Activated CD8-positive, alpha-beta memory T cell treated with anti-CD3 and anti-CD28 coated beads for 36 hours (primary cell): ENCODE data around the gene ALKBH5. TPM values are rescaled to one million over a fixed set of nuclear protein-coding genes. Genes with fewer than 3 reads are reported as not detected.

ENCODE experiments used
- CTCF ChIA-PET: fragments of 350-600 bp; sonication (Branson Sonifier 250); formaldehyde crosslinking; loops from one replicate; lab custom pipeline; 2021; ENCODE audit warnings: antibody characterized with exemption; lab: Charles Lee
- POLR2A ChIA-PET: fragments of 350-600 bp; sonication (Branson Sonifier 250); formaldehyde crosslinking; loops from one replicate; lab custom pipeline; 2021; ENCODE audit warnings: antibody characterized with exemption; lab: Charles Lee
- total RNA-seq, 2 experiments: library from RNA; stranded (reverse); gene quantifications; one replicate each; pipeline ENCODE4 v1.2.3, GENCODE V29; 2021

Gene ALKBH5
- 100 to 1,000 TPM; 173 TPM for total RNA-seq

DNA sequence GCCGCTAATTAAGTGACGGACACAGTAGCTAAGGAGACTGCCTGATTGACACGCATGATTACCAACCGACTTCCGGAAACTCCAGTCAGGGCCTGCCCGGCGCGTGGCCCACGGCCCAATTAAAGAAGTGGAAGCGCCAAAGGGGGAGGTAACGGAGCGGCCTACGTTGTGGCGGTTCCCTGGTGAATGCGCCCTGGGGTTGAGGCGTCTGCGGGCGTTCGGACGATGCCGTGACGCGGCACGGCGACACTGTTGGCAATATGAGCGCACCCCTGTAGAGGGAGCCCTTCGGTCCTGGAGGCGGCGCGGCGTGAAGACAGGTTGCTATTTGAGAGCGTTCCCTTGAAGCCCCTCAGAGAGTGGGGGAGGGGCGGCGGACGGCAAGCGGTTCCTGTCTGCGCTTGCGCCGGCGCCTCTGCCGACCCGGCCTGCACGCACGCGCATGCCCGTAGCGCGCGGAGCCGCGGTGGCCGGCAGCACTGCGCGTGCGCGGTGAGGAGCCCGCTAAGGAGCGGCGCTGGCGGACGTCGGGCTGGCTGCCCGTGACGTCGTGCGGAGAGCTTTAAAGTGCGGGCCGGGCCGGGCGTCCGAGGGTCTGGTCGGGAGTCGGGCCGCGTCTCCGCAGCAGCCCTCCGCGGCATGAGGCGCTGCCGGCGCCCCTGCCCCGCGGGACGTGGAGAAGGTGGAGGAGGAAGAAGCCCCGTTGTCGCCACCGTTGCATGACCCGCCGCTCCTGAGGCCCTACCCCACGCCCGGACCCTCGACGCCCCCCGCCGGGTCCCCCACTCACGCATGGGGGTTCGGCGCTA, at the start of gene ALKBH5:
Gene ALKBH5 (plus strand): TSS at position 495 of the 809 bp plus-strand sequence. CDS start 416 bp downstream, outside the sequence.
- ChIA-PET CTCF (interaction anchor here (0.7 to 1.6 kb wide), 7 partner anchors 9 to 145 kb away, joined by 3 to 7 read pairs (median 4); no protein-coding TSS in a partner anchor), POLR2A (interaction anchor here (1.0 to 2.3 kb wide), 6 partner anchors 21 to 132 kb away, joined by 3 to 11 read pairs (median 4); partner anchors contain the start of genes SMCR8 and TOP3A)

DNA sequence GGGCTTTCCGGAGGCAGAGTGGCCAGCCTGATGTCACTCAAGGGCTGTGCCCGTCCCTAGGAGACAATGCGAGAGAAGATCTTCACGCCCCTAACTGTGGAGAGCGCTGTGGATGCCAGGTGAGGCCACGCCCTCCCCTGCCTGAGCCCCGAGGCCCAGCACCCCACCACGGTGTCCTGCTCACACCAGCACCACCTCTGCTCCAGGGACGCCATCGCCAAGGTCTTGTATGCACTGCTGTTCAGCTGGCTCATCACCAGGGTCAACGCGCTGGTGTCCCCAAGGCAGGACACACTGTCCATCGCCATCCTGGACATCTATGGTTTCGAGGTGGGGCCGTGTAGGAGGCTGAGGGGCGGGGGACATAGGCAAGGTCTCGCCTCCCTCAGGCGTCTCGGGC, 47.3 kb upstream of the ALKBH5 start:
- CTCF ChIA-PET: no interaction called here
- POLR2A ChIA-PET: no interaction called here

DNA sequence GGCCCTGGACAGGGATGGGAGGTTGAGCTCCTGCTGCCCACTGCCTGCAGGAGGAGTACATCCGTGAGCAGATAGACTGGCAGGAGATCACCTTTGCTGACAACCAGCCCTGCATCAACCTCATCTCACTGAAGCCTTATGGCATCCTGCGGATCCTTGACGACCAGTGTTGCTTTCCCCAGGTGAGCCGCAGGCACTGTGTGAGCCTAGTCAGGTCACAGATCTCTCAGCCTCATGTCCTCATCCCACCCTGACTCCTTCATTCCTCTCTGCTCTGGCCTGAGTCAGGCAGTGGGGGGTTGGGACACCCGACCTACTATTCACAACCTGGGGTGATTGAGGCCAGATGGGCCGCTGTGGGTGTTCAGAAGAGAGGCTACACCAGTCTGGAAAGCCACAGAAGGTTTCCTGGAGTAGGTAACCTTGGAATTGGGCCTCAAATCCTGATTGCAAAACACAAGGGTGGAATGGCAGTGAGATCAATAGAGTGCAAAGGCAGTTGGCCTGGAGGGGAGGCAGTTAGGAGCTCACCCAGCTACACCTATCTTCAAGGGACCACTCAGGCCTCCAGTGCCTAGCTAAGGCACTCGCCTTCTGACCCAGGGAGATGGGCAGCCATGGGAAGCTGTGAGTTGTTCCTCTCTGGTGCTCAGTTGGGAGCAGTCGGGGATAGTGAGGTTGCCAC, 45.4 kb upstream of the ALKBH5 start:
- CTCF ChIA-PET: interaction anchor here (1.3 to 3.1 kb wide), 3 partner anchors 44 to 79 kb away, joined by 3 to 18 read pairs (median 7); no protein-coding TSS in a partner anchor
- POLR2A ChIA-PET: interaction anchor here (0.5 kb wide), 1 partner anchor 11 kb away, joined by 4 read pairs; no protein-coding TSS in a partner anchor

DNA sequence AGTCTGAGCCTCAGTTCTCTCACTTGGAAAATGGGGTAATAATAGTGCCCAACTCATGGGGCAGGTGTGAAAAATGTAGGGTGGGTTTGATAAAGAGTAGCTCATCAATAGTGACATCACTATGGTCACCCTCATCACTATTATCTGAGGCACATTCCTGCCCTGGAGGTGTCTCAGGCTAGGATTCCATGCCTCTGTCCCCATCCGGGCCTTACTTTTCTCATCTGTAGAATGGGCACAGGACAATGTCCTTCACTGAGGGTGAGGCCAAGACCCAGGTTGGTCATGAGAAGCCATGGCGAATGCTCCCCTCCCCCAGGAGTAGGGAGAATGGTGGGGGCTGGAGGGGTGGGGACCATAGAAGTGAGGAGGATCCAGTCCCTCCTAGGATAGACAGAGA, 44.5 kb upstream of the ALKBH5 start:
- POLR2A ChIA-PET: interaction anchor here (1.1 kb wide), 1 partner anchor 194 kb away, joined by 3 read pairs; no protein-coding TSS in a partner anchor

DNA sequence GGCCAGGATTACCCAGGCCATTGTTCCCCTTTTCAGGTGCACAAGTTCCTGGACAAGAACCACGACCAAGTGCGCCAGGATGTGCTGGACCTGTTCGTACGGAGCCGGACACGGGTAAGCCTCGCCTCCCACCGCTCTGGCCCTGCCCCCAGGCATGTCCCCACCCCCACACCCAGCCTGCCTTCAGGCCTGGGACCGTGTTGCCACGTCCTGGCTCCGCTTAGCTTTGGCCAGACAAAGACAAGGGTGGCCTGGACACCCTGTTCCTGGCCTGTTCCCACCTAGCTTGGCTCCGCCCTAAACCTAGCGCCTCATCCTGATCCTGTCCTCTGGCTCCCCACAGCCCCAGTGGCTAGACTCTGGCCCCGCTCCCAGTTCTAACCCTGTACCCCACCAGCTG, 44.1 kb upstream of the ALKBH5 start:
- ChIA-PET CTCF (interaction anchor here (0.6 to 3.1 kb wide), 6 partner anchors 13 to 1589 kb away, joined by 3 to 18 read pairs (median 4); no protein-coding TSS in a partner anchor), POLR2A (interaction anchor here (1.1 kb wide), 1 partner anchor 194 kb away, joined by 3 read pairs; no protein-coding TSS in a partner anchor)

More for the DNA sequence above, 44.5 kb upstream of the ALKBH5 start:
- CTCF ChIA-PET: interaction anchor here (1.2 to 3.1 kb wide), 4 partner anchors 59 to 81 kb away, joined by 3 to 18 read pairs (median 6); no protein-coding TSS in a partner anchor

DNA sequence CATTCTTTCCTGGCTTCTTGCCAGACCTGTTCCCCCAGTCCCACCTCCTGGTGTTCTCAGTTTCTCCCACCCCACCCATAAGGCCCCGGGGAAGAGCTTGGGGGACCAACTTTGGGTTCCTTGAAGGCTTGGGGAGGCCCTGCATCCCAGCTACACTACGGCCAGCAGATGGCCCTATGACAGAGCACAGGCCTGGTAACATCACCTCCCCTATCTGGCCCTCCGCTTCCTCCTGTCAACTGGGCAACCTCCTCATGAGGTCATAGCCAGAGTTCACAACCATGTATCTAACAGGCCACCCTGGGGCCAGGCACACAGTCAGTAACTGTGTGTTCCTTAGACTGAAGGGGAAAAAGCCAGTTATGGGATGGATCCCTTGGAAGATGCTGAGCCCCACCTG, 43.7 kb upstream of the ALKBH5 start:
- ChIA-PET POLR2A (interaction anchor here (1.1 kb wide), 1 partner anchor 194 kb away, joined by 3 read pairs; no protein-coding TSS in a partner anchor), CTCF (interaction anchor here (0.6 to 3.1 kb wide), 6 partner anchors 13 to 1589 kb away, joined by 3 to 18 read pairs (median 4); no protein-coding TSS in a partner anchor)

DNA sequence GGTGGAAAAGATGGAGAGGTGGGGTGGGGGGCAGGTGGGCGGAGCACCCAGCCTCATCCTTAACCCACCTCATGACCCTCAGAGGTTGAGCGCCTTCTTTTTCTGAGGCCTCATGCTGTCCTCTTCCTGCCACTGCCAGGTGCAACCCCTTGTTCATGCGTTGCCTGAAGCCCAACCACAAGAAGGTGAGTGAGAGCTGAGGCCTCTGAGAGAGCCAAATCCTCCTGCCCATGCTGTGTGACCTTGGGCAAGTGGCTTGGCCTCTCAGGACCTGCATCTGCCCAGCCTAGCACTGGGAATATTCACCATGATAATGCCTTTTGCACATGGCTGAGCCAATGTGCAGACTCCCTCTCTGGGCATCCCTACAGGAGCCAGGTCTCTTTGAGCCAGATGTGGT, 43.0 kb upstream of the ALKBH5 start:
- POLR2A ChIA-PET: no interaction called here

DNA sequence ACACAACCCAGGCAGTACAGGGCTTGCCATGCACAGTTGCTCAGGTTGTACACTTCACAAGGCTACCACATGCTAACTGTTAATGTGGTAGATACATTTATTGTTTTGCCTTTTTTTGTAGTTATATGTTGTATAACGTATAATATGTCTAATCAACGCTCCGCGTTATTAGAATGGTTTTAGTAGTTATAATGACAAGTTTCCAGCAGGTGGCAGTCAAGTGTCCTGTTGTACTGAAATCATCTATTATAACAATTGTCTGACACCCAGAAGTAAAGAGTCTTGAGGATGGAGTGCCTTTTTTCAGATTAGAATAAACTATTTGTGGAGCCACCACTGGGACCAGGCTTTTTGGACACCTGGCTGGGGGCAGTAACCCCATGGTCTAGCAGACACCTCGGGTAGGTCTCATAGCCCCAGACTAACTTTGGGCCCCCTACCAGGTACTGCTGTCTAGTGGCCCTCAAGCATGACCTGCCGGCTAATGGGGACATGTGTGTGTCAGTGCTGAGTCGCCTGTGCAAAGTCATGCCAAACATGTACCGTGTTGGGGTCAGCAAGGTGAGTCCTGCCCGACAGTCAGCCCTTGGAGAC, 42.3 kb upstream of the ALKBH5 start:
- ChIA-PET CTCF (interaction anchor here (0.6 to 3.1 kb wide), 10 partner anchors 11 to 114 kb away, joined by 3 to 18 read pairs (median 4); no protein-coding TSS in a partner anchor), POLR2A (no interaction called here)

More for the DNA sequence above, 43.0 kb upstream of the ALKBH5 start:
- CTCF ChIA-PET: interaction anchor here (0.6 to 3.1 kb wide), 4 partner anchors 60 to 81 kb away, joined by 3 to 18 read pairs (median 6); no protein-coding TSS in a partner anchor

DNA sequence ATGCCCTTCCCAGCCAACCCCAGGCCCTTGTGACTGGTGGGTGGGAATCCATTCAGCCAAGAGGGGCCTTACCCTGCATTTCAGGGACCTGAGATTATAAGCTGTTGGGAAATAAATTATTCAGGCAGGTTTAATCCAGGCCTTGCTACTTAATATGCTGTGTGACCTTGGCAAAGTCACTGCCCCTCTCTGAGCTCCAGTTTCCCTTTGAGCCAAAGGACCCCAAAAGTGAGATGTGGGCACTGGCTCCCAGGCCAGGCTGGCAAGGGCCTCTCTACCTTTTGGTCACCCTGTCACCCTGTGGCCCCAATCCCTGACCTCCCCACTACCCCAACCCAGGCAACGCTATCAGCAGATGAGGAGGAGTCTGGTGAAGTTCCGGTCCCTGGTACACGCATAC, 41.2 kb upstream of the ALKBH5 start:
- ChIA-PET POLR2A (no interaction called here), CTCF (interaction anchor here (0.9 to 1.8 kb wide), 6 partner anchors 8 to 75 kb away, joined by 3 to 6 read pairs (median 4); no protein-coding TSS in a partner anchor)

DNA sequence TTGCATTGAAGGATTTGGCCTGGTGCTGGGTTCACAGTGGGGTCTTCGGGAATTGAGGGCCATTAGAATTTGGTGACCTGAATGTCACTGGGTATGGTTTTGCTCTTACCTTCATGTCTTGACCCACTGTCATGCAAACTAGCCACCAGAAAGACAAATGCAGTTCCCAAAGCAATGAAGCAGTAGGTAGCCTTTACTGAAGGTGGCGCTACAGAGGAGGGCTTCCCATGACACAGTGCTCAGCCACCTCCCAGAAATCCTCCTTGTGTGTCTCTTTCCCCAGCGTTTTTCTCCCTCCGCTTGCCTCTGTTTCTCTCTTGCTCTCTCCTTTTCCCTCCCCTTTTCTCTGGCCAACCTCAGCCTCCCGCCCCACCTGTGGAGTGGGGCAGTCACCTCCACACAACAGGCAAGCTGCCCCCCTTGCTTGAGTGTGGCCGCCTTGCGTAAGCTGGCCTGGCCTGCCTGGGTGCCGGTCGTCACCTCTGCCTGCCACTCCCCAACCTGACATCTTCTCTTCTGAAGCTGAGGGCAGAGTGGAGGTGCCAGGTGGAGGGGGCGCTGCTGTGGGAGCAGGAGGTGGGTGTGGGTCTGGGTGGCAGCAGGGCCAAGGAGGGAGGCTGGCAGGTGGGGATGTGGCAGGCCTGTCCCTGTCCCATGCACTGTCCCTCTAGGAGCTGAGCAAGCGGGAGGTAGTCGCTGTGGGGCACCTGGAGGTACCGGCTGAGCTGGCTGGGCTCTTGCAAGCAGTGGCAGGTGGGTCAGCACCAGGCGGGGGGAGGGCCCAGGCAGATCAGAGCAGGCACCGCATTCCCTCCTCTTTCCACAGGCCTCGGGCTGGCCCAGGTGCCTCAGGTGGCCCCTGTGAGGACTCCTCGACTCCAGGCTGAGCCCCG, 40.3 kb upstream of the ALKBH5 start:
- ChIA-PET CTCF (interaction anchor here (0.8 to 1.8 kb wide), 4 partner anchors 9 to 74 kb away, joined by 3 to 6 read pairs (median 4); no protein-coding TSS in a partner anchor), POLR2A (no interaction called here)

DNA sequence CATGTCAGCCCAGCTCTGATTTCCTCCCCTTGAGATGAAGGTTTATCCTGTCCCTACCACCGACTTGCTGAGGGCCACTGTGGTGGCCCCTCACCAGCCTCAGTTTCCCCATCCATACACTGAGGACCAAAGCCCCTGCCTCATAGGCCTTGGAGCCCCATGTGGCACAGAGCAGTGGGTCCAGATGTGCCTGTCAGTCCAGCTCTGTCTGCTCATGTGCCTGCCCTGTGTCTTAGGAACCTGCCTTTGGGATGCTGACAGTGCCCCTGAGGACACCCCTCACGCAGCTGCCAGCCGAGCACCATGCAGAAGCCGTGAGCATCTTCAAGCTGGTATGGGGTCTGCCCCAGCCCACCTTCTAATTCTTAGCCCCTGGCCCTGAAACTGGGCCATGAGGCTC, 39.4 kb upstream of the ALKBH5 start:
- ChIA-PET CTCF (interaction anchor here (0.8 to 1.8 kb wide), 3 partner anchors 10 to 145 kb away, joined by 3 to 5 read pairs (median 4); no protein-coding TSS in a partner anchor), POLR2A (no interaction called here)

DNA sequence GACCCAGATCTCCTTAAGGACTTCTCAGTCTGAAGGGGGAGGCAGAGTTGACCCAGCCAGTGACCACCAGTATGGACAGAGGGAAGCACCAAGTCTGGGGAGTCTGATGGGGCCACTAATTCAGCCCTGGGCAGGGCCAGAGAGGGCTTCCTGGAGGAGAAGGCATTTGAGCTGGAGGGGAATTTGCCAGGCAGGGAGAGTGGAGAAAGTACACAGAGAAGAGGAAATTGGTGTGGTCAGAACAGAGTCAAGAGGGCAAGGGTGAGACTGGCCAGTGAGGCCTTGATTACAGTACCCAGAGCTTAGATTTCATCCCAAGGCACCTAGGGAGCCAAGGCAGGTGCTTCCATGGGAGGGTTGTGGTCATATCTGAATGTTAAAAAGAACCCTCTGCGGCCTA, 38.8 kb upstream of the ALKBH5 start:
- POLR2A ChIA-PET: no interaction called here
- CTCF ChIA-PET: no interaction called here

DNA sequence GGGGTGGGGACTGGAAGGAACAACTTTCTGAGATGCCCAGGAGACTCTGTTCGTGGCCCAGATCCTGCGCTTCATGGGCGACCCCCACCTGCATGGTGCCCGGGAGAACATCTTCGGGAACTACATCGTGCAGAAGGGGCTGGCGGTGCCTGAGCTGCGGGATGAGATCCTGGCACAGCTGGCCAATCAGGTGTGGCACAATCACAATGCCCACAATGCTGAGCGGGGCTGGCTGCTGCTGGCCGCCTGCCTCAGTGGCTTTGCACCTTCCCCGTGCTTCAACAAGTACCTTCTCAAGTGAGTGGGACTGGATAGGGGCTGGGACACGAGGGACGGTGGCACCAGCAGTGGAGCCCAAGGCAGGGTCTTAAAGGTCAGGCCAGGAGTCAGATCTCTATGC, 37.8 kb upstream of the ALKBH5 start:
- CTCF ChIA-PET: no interaction called here
- POLR2A ChIA-PET: no interaction called here

DNA sequence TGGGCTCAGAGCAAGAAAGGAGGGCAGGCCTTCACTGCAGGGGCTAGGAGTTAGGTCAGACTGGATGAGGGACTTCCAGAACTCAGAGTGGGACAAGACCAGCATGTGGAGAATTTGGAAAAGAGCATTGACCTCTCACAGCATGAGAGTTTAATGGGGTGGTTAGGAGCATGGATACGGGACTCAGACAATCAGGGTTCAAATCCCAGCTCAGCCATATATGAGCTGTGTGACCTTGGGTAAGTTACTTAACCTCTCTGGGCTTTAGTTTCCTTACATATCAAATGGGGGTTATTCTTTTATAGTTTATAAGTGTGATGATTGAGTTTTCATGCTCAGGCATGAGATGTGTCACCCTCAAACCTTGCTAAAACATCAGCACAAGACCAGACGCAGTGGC, 37.4 kb upstream of the ALKBH5 start:
- ChIA-PET POLR2A (no interaction called here), CTCF (no interaction called here)

DNA sequence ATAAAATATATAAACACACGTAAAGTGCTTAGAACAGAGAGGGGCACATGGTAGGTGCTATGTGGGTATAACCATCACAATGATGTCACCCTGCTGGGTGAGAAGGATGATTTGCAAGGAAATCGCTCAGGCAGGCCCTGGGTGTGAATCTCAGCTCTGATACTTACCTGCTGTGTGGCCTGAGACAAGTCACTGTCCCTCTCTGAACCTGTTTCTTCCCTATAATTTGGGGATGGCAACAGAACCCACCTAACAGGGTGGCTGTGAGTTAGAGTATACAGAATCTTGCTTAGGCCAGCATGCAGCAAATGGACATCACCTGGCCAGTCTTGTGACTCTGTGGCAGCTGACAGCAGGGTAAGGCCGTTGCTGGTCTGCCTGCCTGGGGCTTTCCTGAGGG, 36.6 kb upstream of the ALKBH5 start:
- ChIA-PET CTCF (no interaction called here), POLR2A (no interaction called here)

DNA sequence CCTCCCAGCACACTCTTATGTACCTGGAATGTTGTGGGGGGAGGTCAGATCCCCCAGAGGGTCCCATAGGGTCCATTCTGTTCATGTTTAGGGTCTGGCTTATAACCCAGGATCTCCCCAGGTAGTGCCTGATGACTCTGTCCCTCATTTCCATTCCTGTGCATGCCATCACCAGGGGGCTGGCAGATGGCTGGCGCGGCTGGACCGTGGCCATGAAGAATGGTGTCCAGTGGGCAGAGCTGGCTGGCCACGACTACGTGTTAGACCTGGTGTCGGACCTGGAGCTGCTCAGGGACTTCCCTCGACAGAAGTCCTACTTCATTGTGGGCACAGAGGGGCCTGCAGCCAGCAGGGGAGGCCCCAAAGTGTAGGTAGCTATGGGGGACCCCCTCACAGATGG, 35.0 kb upstream of the ALKBH5 start:
- POLR2A ChIA-PET: interaction anchor here (0.6 kb wide), 1 partner anchor 41 kb away, joined by 3 read pairs; no protein-coding TSS in a partner anchor
- CTCF ChIA-PET: interaction anchor here (0.7 kb wide), 1 partner anchor 36 kb away, joined by 3 read pairs; no protein-coding TSS in a partner anchor

DNA sequence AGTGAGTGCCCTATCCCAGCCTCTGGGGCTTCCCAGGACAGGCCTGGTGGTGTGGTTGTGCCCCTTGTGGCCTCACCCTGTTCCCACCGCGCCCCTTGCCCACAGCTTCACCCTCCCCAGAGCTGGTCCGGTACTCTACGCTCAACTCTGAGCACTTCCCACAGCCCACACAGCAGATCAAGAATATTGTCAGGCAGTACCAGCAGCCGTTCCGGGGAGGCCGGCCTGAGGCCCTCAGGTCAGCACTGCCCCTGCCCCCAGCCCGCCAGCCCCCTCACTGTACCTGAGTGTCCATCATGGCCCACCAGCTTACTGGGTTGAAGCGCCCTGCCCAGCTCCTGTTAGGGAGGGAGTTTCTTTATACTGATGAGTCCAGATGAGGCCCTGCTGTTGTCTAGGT, 32.3 kb upstream of the ALKBH5 start:
- ChIA-PET POLR2A (no interaction called here), CTCF (no interaction called here)

DNA sequence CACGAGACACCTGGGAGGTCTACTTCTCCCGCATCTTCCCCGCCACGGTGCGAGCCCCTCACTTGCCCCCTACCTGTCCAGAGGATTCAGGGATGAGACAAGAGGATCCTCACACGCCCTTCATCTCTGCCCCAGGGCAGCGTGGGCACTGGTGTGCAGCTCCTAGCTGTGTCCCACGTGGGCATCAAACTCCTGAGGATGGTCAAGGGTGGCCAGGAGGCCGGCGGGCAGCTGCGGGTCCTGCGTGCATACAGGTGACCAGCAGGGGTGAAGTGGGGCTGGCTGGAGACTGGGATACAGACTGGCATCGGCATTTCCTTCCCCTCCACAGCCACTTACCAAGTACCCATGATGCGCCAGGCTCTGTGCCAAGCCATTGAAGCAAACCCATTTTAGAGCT, 28.4 kb upstream of the ALKBH5 start:
- ChIA-PET CTCF (interaction anchor here (1.1 kb wide), 1 partner anchor 13 kb away, joined by 3 read pairs; no protein-coding TSS in a partner anchor), POLR2A (no interaction called here)
